GM23338 (cell line): Measurements from ENCODE around the gene ETV6. TPM values are rescaled to one million over a fixed set of nuclear protein-coding genes. Genes with fewer than 3 reads are reported as not detected.
A peak's percentile ranks its signal among the peaks of the same experiment; 100 is the strongest.

Experiments
- ATAC-seq: fragments of 200-7000 bp; cut with Tn5 transposase; 3 replicates; pipeline ENCODE4 v1.9.1; 2020
- DNase-seq: peaks from one replicate; pipeline ENCODE4 v3.0.0-alpha.2; 2015; ENCODE audit warnings: low spot score
- H2AFZ ChIP-seq: fragments of 200-600 bp; sonication (generic); 2 replicates; pipeline ENCODE4 v1.8.0; 2016; ENCODE audit warnings: antibody characterized with exemption, mild to moderate bottlenecking, moderate library complexity
- H3F3A ChIP-seq: fragments of 200-600 bp; sonication (generic); replicated peaks from 2 replicates; pipeline ENCODE4 v1.8.0; 2017; ENCODE audit warnings: antibody characterized with exemption, mixed run types, low read depth
- H3K27ac ChIP-seq: fragments of 200-600 bp; sonication (generic); 2 replicates; pipeline ENCODE4 v1.6.1; 2016; ENCODE audit warnings: low read depth
- H3K27me3 ChIP-seq: fragments of 200-600 bp; sonication (generic); 2 replicates; pipeline ENCODE4 v1.8.0; 2016; ENCODE audit warnings: mild to moderate bottlenecking, mixed run types, moderate library complexity; ENCODE audit not compliant: insufficient read depth
- H3K36me3 ChIP-seq: fragments of 200-600 bp; sonication (generic); 2 replicates; pipeline ENCODE4 v1.8.0; 2016; ENCODE audit warnings: mild to moderate bottlenecking; ENCODE audit not compliant: insufficient read depth
- H3K4me1 ChIP-seq: fragments of 200-600 bp; sonication (generic); 2 replicates; pipeline ENCODE4 v1.8.0; 2016; ENCODE audit warnings: mild to moderate bottlenecking, moderate library complexity; ENCODE audit not compliant: insufficient read depth
- H3K4me2 ChIP-seq: fragments of 200-600 bp; sonication (generic); 2 replicates; pipeline ENCODE4 v1.7.1; 2017; ENCODE audit warnings: mixed run types
- H3K4me3 ChIP-seq: fragments of 200-600 bp; sonication (generic); 2 replicates; pipeline ENCODE4 v1.6.1; 2016; ENCODE audit warnings: mixed run types
- H3K79me2 ChIP-seq: fragments of 200-600 bp; sonication (generic); replicated peaks from 2 replicates; pipeline ENCODE4 v1.8.0; 2017; ENCODE audit warnings: mild to moderate bottlenecking; ENCODE audit not compliant: insufficient read depth
- H3K9me2 ChIP-seq: fragments of 200-600 bp; sonication (generic); 2 replicates; pipeline ENCODE4 v1.8.0; 2017; ENCODE audit not compliant: insufficient read depth
- H4K20me1 ChIP-seq: fragments of 200-600 bp; sonication (generic); replicated peaks from 2 replicates; pipeline ENCODE4 v1.8.0; 2017; ENCODE audit warnings: mild to moderate bottlenecking; ENCODE audit not compliant: insufficient read depth
- H3K27ac Mint-ChIP-seq: 2 replicates; pipeline ENCODE4 v1.8.0; 2020; ENCODE audit warnings: inconsistent platforms, mild to moderate bottlenecking, moderate library complexity, mixed read lengths
- H3K27me3 Mint-ChIP-seq: 3 replicates; pipeline ENCODE4 v1.8.0; 2022; ENCODE audit warnings: low read depth, mild to moderate bottlenecking, moderate library complexity, mixed read lengths, inconsistent platforms; ENCODE audit not compliant: insufficient read depth, poor library complexity
- H3K36me3 Mint-ChIP-seq: 3 replicates; pipeline ENCODE4 v1.8.0; 2021; ENCODE audit warnings: low read depth, mild to moderate bottlenecking, inconsistent platforms, moderate library complexity, mixed read lengths
- H3K4me1 Mint-ChIP-seq: 3 replicates; pipeline ENCODE4 v1.8.0; 2020; ENCODE audit warnings: mild to moderate bottlenecking, inconsistent platforms, mixed read lengths
- H3K4me3 Mint-ChIP-seq: 3 replicates; pipeline ENCODE4 v1.8.0; 2021; ENCODE audit warnings: moderate library complexity, mild to moderate bottlenecking, inconsistent platforms, mixed read lengths
- H3K9me3 Mint-ChIP-seq: 3 replicates; pipeline ENCODE4 v1.8.0; 2020; ENCODE audit warnings: moderate library complexity, mild to moderate bottlenecking, inconsistent platforms, mixed read lengths
- CREB1 ChIP-seq: fragments of 250-450 bp; sonication (Bioruptor Pico); IDR thresholded peaks from 2 replicates; pipeline ENCODE4 v1.5.0; 2020; ENCODE audit warnings: low read depth, mild to moderate bottlenecking, moderate library complexity
- EZH2 ChIP-seq: fragments of 200-600 bp; sonication (generic); IDR thresholded peaks from one replicate; pipeline ENCODE4 v1.8.0; 2017; ENCODE audit warnings: antibody characterized with exemption, mild to moderate bottlenecking, low read depth; ENCODE audit not compliant: unreplicated experiment
- JUNB ChIP-seq: IDR thresholded peaks from one replicate; pipeline ENCODE4 v1.6.1; 2016; ENCODE audit warnings: antibody characterized with exemption; ENCODE audit not compliant: unreplicated experiment
- NANOG ChIP-seq: IDR thresholded peaks from 2 replicates; pipeline ENCODE4 v1.6.1; 2016; ENCODE audit warnings: antibody characterized with exemption, borderline replicate concordance
- ZNF114 ChIP-seq: fragments of 250-450 bp; sonication (Bioruptor Pico); IDR thresholded peaks from 2 replicates; pipeline ENCODE4 v1.5.0; 2020; ENCODE audit warnings: mild to moderate bottlenecking, moderate library complexity
- ZNF462 ChIP-seq: fragments of 250-450 bp; sonication (Bioruptor Pico); IDR thresholded peaks from 2 replicates; pipeline ENCODE4 v1.5.0; 2020; ENCODE audit warnings: mild to moderate bottlenecking, moderate library complexity
- polyA plus RNA-seq: library from polyadenylated mRNA; unstranded; fragments of >200 nt; fragmentation: Nextera tagmentation; extraction: Ambion mirVana; gene quantifications from 2 replicates; pipeline ENCODE4 v1.2.1, GENCODE V29; 2016
- total RNA-seq: library from RNA; depleted of rRNA; stranded (reverse); fragments of >200 nt; shearing (Covaris generic); gene quantifications from 2 replicates; pipeline ENCODE4 v1.2.3, GENCODE V29; 2014
- TF ChIP-seq, protein P1 (sequence below), 2 experiments: fragments of 200-600 bp in 1 of 2; sonication (generic) in 1 of 2; conservative IDR thresholded peaks; 2 replicates each; pipeline versions ENCODE4 v1.5.1 to v1.6.1; 2016 to 2017; ENCODE audit warnings: antibody characterized with exemption in 2 of 2, low read depth in 2 of 2, mild to moderate bottlenecking in 2 of 2, moderate library complexity in 1 of 2

Gene ETV6
- total and polyA plus RNA-seq, 2 experiments from 2014 or later = 7.5 to 15.1 TPM

DNA sequence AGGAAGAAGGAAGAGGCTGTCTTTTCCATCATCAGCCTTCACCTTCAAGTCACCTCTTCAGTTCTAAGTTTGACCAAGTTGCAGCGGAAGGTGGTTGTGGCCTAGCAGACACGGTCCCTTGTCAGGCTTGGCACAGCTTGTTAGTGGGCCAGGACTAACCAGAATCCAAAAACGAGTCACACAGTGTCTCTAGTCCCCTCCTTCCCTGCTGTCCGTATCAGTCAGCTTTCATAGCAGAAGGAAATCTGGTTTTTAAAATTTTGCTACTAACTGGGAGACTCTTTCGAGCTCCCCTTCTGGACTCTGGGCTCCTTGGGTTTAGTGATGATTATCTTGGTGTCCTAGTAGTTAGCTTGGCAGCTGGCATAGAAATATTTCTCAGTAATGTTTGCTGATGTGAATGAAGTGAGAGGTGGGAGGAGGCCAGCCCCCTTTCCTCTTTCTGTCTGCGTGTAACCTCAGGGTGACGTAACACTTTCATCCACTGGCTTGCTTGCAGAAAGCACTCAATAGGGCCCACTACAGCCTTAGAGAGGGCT, 3.8 kb downstream of the ETV6 start:
- 0 out of 2 replicates have a peak, but pooled peaks cover 4% of the 10 kb centered on the region for H3F3A ChIP-seq
- no peak for ATAC-seq

More for the DNA sequence above, 3.8 kb downstream of the ETV6 start:
- H3K27me3 Mint-ChIP-seq = peaks cover 7% of the 10 kb centered on the region
- H3K36me3 Mint-ChIP-seq = no peaks in the 10 kb centered on the region
- no peaks in the 10 kb centered on the region for H3K9me3 Mint-ChIP-seq
- peaks cover 57% of the 10 kb centered on the region for H3K4me1 Mint-ChIP-seq
- H3K27ac ChIP-seq = no peak overlapping the region
- TF ChIP-seq, protein P1, sequence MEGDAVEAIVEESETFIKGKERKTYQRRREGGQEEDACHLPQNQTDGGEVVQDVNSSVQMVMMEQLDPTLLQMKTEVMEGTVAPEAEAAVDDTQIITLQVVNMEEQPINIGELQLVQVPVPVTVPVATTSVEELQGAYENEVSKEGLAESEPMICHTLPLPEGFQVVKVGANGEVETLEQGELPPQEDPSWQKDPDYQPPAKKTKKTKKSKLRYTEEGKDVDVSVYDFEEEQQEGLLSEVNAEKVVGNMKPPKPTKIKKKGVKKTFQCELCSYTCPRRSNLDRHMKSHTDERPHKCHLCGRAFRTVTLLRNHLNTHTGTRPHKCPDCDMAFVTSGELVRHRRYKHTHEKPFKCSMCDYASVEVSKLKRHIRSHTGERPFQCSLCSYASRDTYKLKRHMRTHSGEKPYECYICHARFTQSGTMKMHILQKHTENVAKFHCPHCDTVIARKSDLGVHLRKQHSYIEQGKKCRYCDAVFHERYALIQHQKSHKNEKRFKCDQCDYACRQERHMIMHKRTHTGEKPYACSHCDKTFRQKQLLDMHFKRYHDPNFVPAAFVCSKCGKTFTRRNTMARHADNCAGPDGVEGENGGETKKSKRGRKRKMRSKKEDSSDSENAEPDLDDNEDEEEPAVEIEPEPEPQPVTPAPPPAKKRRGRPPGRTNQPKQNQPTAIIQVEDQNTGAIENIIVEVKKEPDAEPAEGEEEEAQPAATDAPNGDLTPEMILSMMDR (conservative IDR thresholded peaks at IDR 0.05; ENCODE audit: low read depth in 2 of 2) = no peak
- TF ChIP-seq CREB1 (no peak), NANOG (no peak), ZNF114 (CRISPR knock-in tag) (no peak), EZH2 (no peak), JUNB (no peak), ZNF462 (CRISPR knock-in tag) (no peak)
- H3K79me2 ChIP-seq = peaks cover 74% of the 10 kb centered on the region
- no peak for DNase-seq
- H4K20me1 ChIP-seq = 0 out of 2 replicates have a peak, but pooled peaks cover 6% of the 10 kb centered on the region
- H3K4me3 ChIP-seq = no peak overlapping the region
- H3K4me2 ChIP-seq = peak overlapping the region; percentile 82
- no peaks in the 10 kb centered on the region for H3K9me2 ChIP-seq
- no peak overlapping the region for H2AFZ ChIP-seq
- peaks cover 52% of the 10 kb centered on the region for H3K4me1 ChIP-seq
- H3K27me3 ChIP-seq = no peaks in the 10 kb centered on the region
- no peak overlapping the region for H3K4me3 Mint-ChIP-seq
- H3K27ac Mint-ChIP-seq = peak overlapping the region; percentile 63; the same call in 1 of the 2 replicates
- no peaks in the 10 kb centered on the region for H3K36me3 ChIP-seq
